Activated naive CD4-positive, alpha-beta T cell treated with anti-CD3 and anti-CD28 coated beads, Interleukin-2, amount 50 U/mL, for 24 hours (primary cell): ENCODE data around the gene SYDE1.

Source experiments
- H3K27ac Mint-ChIP-seq: one replicate; pipeline ENCODE4 v1.8.0; 2021; ENCODE audit warnings: mild to moderate bottlenecking, mixed read lengths
- H3K27me3 Mint-ChIP-seq: one replicate; pipeline ENCODE4 v1.8.0; 2021; ENCODE audit warnings: mixed read lengths
- H3K36me3 Mint-ChIP-seq: one replicate; pipeline ENCODE4 v1.8.0; 2021; ENCODE audit warnings: mixed read lengths
- H3K4me1 Mint-ChIP-seq: one replicate; pipeline ENCODE4 v1.8.0; 2021; ENCODE audit warnings: mixed read lengths
- H3K4me3 Mint-ChIP-seq: one replicate; pipeline ENCODE4 v1.8.0; 2021; ENCODE audit warnings: mild to moderate bottlenecking, mixed read lengths
- H3K9me3 Mint-ChIP-seq: one replicate; pipeline ENCODE4 v1.8.0; 2021; ENCODE audit warnings: mixed read lengths

Gene SYDE1

GRCh38 chr19:15115762-15116615 is 8.8 kb downstream of the SYDE1 start:
- H3K4me1 Mint-ChIP-seq: no peaks in the 10 kb centered on the region
- H3K36me3 Mint-ChIP-seq: peaks cover 9% of the 10 kb centered on the region
- no peak overlapping the region for H3K27ac Mint-ChIP-seq

DNA sequence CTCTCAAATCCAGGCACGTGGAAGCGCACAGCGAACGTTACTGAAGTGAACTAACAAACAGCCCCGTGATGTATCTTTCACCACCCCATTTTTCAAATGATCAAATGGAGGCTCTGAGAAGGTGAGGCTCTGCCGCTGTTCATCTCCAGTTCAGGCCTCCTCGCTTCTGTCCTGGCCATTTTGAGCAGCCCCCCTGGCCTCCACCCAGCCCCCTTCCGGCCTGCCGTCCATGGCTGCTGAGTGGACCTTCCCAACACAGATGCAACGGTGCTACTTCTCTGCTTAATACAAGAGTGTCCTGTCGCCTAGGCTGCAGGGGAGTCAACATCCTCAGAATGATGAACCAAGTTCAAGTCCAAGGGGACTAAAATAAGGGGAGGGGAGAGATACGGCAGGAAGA is 9.7 kb downstream of the SYDE1 start:
- Mint-ChIP-seq H3K27ac (no peak overlapping the region), H3K27me3 (no peaks in the 10 kb centered on the region), H3K36me3 (peaks cover 12% of the 10 kb centered on the region), H3K9me3 (no peaks in the 10 kb centered on the region), H3K4me1 (no peaks in the 10 kb centered on the region), H3K4me3 (no peak overlapping the region)

More at GRCh38 chr19:15115762-15116615, 8.8 kb downstream of the SYDE1 start:
- no peaks in the 10 kb centered on the region for H3K27me3 Mint-ChIP-seq
- H3K4me3 Mint-ChIP-seq: no peak overlapping the region
- H3K9me3 Mint-ChIP-seq: no peaks in the 10 kb centered on the region

- Mint-ChIP-seq H3K9me3 (no peaks in the 10 kb centered on the region), H3K27ac (no peak overlapping the region), H3K4me1 (no peaks in the 10 kb centered on the region), H3K4me3 (no peak overlapping the region), H3K27me3 (no peaks in the 10 kb centered on the region), H3K36me3 (peaks cover 12% of the 10 kb centered on the region)
Observed at GRCh38 chr19:15118248-15118647, 11.0 kb downstream of the SYDE1 start.

GRCh38 chr19:15118789-15119494 is 11.7 kb downstream of the SYDE1 start:
- Mint-ChIP-seq H3K4me3 (no peak overlapping the region), H3K27me3 (no peaks in the 10 kb centered on the region), H3K36me3 (peaks cover 12% of the 10 kb centered on the region), H3K4me1 (peaks cover 1% of the 10 kb centered on the region), H3K27ac (no peak overlapping the region), H3K9me3 (no peaks in the 10 kb centered on the region)

GRCh38 chr19:15120135-15121026 is 13.2 kb downstream of the SYDE1 start:
- no peak overlapping the region for H3K4me3 Mint-ChIP-seq
- H3K36me3 Mint-ChIP-seq: peaks cover 12% of the 10 kb centered on the region

DNA sequence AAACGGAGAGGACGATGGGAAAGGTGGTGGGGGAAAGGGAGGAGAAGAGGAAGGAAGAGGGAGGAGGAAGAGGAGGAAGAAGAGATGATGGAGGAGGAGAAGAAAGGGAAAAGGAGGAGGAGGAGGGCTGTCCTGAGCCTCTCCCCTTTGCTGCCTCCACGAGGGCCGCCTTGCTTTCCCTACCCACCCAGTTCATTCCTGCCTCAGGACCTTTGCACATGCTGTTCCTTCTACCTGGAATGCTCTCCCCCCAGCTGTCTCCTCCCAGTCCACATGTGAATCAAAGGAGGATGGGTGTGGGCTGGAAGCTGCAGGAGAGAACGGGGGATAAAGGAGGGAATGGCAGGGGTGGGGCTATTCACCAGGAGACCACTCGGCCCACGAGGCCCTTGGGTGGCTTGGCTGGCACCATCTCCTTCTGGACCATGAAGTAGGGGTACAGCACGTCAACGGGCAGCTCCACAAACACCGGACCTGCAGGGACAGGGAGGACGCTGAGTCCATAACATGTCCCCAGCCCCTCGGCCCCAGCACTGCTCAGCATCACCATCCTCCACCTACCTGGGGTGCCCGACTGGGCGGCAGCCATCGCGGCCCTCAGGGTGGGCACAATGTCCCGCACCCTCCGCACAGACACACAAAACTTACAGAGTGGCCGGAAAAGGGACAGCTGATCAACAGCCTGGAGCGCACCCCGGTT is 15.3 kb downstream of the SYDE1 start:
- H3K36me3 Mint-ChIP-seq: peaks cover 12% of the 10 kb centered on the region
- H3K27me3 Mint-ChIP-seq: no peaks in the 10 kb centered on the region
- H3K4me1 Mint-ChIP-seq: peaks cover 15% of the 10 kb centered on the region
- H3K27ac Mint-ChIP-seq: peak overlapping the region; percentile 51
- H3K9me3 Mint-ChIP-seq: no peaks in the 10 kb centered on the region
- H3K4me3 Mint-ChIP-seq: no peak overlapping the region

More at GRCh38 chr19:15120135-15121026, 13.2 kb downstream of the SYDE1 start:
- Mint-ChIP-seq H3K9me3 (no peaks in the 10 kb centered on the region), H3K27ac (no peak overlapping the region), H3K27me3 (no peaks in the 10 kb centered on the region), H3K4me1 (peaks cover 8% of the 10 kb centered on the region)

- Mint-ChIP-seq H3K27ac (peak overlapping the region; percentile 24), H3K4me3 (no peak overlapping the region), H3K4me1 (peaks cover 19% of the 10 kb centered on the region), H3K36me3 (peaks cover 11% of the 10 kb centered on the region), H3K27me3 (no peaks in the 10 kb centered on the region), H3K9me3 (no peaks in the 10 kb centered on the region)
Observed at GRCh38 chr19:15123031-15123890, 16.1 kb downstream of the SYDE1 start.

DNA sequence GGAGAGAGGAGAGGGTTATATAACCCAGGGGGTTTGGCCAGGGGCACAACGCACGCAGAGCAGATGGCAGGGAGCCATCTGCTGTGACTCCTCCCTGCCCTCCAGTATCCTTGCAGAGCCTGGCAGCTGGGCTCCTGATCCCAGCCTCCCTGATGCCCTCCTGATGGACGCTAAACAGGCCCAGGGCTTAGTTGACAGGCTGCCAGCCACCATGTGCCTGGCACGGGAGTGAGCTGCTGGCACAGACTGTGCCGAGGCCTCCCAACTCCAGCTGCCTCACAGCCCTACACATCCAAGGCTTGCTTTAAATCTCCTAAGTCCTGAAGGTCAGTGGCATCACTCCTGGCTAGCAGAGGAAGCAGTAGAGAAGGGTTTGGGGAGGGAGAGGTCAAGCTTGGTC is 16.7 kb downstream of the SYDE1 start:
- Mint-ChIP-seq H3K27me3 (no peaks in the 10 kb centered on the region), H3K27ac (no peak overlapping the region), H3K4me3 (peak overlapping the region; percentile 95), H3K9me3 (no peaks in the 10 kb centered on the region), H3K36me3 (peaks cover 6% of the 10 kb centered on the region), H3K4me1 (peaks cover 23% of the 10 kb centered on the region)

DNA sequence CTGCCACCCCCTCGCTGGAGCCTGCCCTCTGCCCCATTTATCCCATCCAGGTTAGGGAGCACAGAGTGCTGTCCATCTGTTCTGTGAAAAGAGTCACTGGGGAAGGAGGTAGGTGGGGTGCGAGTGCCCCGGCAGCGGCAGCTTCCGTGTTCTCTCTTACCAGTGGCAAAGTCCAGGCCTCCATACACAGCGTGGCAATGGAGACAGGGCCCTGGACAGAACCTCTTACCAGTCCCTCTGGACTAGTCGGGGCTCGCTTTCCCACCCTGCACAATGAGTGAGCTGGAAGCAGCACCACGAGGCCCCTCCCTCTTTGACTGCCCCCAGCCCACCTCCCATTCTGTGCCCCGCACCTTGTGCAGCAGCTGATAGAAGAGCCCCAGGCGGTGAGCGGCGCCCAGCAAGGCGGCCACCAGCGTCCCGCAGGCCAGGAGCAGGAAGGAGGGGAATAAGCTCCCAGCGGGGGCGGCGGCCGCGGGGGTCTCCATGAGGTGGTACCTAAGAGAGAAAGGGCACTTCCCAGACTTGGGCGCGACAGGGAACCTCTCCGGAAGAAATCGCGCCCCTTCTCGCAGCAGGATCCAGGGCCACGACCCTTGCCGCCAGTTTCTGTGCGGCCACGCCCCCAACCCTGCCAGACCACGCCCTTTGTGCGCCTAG is 17.5 kb downstream of the SYDE1 start:
- Mint-ChIP-seq H3K36me3 (peaks cover 5% of the 10 kb centered on the region), H3K9me3 (no peaks in the 10 kb centered on the region), H3K4me1 (peaks cover 31% of the 10 kb centered on the region), H3K27ac (peak overlapping the region; percentile 98), H3K4me3 (peak overlapping the region; percentile 95), H3K27me3 (no peaks in the 10 kb centered on the region)

DNA sequence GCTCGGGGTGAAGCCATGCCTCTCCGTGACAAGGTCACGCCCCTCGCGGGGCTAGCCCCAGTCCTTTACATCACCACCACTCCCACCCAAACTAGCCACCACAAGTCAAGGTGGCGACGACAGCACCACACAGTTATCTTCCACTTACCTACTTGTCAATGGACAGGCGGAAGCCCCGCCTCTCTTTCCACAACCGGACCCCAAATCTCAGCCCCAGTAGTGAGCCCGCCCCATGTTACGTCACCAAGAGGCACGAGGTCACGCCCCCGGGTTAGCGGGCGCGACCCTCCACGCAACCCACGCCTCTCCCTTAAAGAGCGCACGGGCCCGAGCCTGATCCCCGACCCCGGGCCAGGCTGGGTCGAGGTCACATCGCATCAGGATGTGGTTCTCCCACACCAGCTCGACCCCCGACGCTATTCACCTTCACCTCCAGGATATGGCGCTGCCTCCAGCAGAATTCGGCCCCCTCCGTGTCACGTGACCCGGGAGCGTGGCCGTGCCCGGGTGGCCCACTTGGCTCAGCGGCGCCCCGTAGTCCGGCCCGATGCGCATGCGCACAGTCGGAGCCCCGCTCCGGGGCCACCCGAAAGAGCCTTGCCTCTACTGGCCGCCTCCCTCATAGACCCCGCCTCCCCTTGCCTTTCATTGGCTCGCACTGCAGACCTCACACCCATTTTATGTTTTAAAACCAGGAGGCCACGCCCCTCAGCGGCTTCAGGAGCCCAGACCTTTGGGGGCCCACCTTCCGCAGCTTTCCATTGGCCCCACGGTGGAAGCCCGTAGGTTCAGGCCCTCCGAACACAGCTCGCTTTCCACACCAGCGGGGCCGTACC is 18.2 kb downstream of the SYDE1 start:
- Mint-ChIP-seq H3K27me3 (no peaks in the 10 kb centered on the region), H3K4me3 (peak overlapping the region; percentile 95), H3K4me1 (peaks cover 39% of the 10 kb centered on the region), H3K9me3 (no peaks in the 10 kb centered on the region), H3K36me3 (peaks cover 4% of the 10 kb centered on the region), H3K27ac (peak overlapping the region; percentile 98)

DNA sequence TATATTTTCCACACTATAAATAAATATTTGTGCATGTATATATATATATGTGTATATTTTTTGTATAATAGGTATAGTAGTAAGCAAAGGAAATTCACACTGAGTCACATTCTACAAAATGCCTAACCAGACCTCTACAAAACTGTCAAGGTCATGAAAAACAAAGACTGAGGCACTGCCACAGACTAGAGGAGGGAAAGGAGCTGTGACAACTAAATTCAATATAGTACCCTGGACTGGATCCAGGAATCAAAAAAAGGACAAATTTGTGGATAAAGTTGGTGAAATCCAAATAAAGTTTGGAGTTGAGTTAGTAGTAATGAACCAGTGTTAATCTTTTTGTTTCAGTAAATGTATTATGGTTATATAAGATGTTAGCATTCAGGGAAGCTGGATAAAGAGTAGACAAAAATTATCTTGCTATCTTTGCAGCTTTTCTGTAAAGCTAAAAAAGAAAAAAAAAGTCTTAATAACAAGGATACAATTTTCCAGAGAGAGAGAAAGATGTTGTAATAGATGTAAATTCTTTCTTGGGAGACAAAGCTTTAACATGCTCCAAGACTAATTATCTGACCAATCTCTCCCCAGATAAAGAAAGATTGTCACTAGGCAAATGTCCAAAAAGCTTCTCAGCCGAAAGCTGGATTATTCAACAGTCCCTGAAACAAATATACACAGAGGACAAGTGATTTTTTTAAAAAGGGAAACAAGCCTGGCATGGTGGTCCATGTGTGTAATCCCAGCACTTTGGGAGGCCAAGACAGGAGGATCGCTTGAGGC is 19.1 kb downstream of the SYDE1 start:
- Mint-ChIP-seq H3K4me3 (no peak overlapping the region), H3K36me3 (peaks cover under 1% of the 10 kb centered on the region), H3K27me3 (no peaks in the 10 kb centered on the region), H3K27ac (no peak overlapping the region), H3K9me3 (no peaks in the 10 kb centered on the region), H3K4me1 (peaks cover 42% of the 10 kb centered on the region)

DNA sequence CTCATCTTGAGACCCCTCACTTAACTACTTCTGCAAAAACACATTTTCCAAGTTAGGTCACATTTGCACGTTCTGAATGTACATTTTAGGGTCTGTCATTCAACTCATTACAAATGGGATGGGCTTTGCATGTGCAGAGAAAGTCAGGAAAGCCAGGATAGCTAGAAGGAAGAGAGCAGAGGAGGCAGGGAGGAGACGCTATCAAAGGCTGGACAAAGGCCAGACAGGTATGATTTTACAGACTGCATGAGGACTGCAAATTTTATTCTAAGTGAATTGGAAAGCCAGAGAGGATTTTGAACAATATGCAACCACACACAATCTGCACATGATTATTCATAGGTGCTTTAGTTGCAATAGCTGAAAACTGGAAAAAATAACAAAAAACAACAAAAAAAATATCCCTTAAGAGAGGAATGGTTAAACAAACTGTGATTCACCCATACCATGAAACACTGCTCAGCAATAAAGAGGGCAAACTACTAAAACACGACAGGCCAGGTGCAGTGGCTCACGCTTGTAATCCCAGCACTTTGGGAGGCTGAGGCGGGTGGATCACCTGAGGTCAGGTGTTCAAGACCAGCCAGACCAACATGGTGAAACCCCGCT is 21.1 kb downstream of the SYDE1 start:
- no peaks in the 10 kb centered on the region for H3K9me3 Mint-ChIP-seq
- no peak overlapping the region for H3K27ac Mint-ChIP-seq
- H3K27me3 Mint-ChIP-seq: no peaks in the 10 kb centered on the region
- no peaks in the 10 kb centered on the region for H3K36me3 Mint-ChIP-seq
- H3K4me3 Mint-ChIP-seq: no peak overlapping the region
- H3K4me1 Mint-ChIP-seq: peaks cover 46% of the 10 kb centered on the region
